ENCODE data around the gene CLPTM1.
"Not testable (repeated sequence)": the region's sequence is repeated elsewhere in the genome, so short reads cannot be mapped to it uniquely, and the experiment has no call there.

Gene CLPTM1

DNA sequence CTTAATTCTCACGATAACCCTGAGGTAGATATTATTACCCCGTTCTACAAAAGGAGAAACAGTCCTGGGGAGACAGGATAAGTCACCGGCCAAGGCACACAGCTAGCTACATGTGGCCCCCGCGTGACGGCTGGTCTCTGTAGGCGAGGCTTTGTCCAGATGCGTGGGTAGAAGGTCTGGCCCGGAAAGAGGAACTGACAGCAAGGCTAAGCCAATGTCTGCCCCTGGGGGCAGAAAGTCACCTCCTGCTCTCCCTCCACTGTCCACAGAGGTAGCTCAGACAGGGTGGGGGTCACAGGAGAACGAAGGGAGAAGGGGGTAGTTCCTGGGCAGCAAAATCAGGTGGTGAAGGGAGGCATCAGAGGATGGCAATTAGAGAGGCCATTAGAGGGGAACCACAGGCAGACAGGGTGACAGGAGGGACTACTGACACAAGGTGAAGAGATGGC, 11.4 kb upstream of the CLPTM1 start:
- no peak for DNase-seq (ENCODE audit: low read depth in 2 of 2)

- DNase-seq (ENCODE audit: low read depth in 2 of 2) = no peak
Observed at GRCh38 chr19:44947041-44947581, 8.1 kb upstream of the CLPTM1 start.

- DNase-seq (ENCODE audit: low read depth in 2 of 2) = no peak
Observed at GRCh38 chr19:44948237-44948636, 6.9 kb upstream of the CLPTM1 start.

GRCh38 chr19:44948763-44949374, 6.3 kb upstream of the CLPTM1 start:
- no peak for DNase-seq (ENCODE audit: low read depth in 2 of 2)

DNA sequence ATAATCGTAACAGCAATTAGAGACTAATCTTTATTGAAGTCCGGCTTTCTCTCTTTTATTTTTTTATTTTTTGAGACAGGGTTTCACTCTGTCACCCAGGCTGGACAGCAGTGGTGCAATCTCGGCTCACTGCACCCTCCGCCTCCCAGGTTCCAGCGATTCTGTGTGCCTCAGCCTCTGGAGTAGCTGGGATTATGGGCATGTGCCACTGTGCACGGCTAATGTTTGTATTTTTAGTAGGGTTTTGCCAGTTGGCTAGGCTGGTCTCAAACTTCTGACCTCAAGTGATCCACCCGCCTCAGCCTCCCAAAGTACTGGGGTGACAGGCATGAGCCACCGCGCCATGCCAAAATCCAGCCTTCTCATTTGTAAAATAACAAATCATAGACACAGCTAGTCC, 5.6 kb upstream of the CLPTM1 start:
- no peak for DNase-seq (ENCODE audit: low read depth in 2 of 2)

DNA sequence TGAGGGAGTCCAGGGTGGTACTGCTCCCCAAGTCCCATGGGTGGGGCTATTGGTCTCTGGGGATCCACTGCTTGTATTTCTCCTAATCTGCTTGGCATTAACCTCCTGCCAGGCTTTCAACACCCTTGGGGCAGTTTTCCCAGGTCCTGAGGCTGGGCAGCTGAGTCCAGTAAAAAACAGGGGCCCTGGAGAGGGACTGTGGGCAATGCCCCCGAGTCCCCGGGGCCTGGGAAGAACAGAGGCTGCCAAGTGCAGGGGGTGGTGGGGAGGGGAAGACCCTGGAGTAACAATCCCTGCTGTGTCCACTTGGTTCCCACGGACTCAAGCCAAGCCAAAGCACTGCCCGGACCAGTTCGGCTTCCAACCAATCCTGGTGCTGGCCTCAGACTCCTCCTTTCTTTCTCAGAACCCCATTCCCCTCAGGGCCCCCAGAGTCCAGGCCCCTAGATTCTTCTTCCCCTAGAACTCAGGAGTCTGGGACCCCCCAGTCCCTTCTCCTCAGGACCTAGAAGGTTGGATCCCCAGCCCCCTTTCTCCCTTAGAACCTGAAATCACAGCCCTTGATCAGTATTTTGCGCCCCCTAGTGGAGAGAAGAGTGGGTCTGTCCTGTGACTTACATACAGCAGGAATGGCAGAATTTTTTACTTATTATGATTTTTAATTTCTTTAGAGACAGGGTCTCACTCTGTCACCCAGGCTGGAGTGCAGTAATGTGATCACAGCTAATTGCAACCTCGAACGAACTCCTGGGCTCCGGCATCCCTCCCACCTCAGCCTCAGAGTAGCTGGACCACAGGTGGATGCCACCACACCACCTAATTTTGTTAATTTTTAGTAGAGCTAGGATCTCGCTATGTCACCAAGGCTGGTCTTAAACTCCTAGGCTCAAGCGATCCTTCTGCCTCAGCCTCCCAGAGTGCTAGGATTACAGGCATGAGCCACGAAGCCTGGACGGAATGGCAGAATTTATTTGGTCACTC, 3.7 kb upstream of the CLPTM1 start:
- peak; percentile 22 to 49 for DNase-seq (ENCODE audit: low read depth in 2 of 2)

DNA sequence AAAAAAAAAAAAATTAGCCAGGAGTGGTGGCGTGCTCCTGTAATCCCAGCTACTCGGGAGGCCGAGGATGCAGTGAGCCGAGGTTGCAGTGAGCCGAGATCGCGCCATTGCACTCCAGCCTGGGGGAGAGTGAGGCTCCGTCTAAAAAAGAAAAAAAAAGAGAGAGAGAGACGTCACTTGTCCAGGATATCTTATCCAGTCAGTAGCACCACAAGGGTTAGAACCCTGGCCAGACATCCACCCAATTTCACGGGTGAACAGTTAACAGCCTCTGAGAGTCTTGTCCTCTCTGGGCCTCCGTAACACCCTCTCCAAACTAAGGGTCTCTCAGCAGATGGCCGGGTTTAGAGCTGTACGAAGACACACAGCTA, 917 bp upstream of the CLPTM1 start:
- no peak for DNase-seq (ENCODE audit: low read depth in 2 of 2)

- DNase-seq (ENCODE audit: low read depth in 2 of 2) = no peak
Observed at GRCh38 chr19:44955505-44956439, 592 bp downstream of the CLPTM1 start.

DNA sequence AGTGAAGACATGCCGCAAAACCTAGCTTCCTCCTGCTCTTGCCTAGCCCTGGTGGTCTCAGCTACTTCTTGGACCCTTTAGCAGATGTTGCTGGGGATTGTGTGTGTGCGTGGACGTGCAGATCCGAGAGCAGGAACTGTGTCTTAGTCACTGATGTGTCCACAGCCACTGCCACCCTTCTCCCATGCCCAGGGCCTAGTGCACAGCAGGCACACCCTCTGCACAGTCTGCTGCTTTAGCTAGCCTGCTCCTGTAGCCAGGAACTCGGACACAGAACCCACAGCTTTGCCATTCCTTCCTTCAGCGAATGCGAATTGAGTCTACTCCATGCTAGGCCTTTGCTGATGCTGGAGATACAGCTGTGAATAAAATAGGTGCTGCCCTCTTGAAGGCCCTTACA, 2.3 kb downstream of the CLPTM1 start:
- DNase-seq (ENCODE audit: low read depth in 2 of 2) = no peak

DNA sequence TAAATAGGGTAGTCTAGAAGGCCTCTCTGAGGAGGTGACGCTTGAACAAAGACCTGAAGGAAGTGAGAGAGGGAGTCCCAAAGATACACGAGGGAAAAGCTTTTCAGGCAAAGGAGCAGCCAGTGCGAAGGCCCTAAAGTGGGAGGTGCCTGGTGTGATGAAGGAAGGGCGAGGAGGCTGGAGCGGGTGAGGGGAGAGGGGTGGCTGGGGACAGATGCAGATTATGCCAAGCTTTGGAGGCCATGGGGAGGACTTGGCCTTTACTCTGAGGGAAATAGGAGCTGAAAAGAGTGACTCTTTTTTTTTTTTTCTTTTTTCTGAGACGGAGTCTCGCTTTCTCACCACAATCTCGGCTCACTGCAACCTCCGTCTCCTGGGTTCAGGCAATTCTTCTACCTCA, 2.9 kb downstream of the CLPTM1 start:
- no peak for DNase-seq (ENCODE audit: low read depth in 2 of 2)

DNA sequence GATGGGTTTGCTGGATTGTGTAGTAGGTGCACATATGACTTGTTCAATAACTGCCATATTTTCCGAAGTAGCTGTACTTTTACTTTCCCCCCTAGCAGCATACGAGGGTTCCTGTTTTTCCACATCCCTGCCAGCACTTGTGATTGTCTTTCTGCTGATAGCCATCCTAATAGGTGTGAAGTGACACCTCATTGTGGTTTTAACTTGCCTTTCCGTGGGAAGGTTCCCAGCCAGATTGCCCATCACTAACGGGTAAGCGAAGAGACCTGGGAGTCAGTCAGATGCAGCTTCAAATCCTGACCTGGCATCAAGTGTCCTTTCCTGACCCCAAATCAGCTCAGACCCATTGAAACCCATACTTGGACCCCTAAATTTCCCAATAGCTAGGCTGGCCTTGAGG, 4.5 kb downstream of the CLPTM1 start:
- DNase-seq (ENCODE audit: low read depth in 2 of 2) = no peak

- DNase-seq (ENCODE audit: low read depth in 2 of 2) = no peak
Observed at GRCh38 chr19:44960906-44961728, 5.9 kb downstream of the CLPTM1 start.

DNA sequence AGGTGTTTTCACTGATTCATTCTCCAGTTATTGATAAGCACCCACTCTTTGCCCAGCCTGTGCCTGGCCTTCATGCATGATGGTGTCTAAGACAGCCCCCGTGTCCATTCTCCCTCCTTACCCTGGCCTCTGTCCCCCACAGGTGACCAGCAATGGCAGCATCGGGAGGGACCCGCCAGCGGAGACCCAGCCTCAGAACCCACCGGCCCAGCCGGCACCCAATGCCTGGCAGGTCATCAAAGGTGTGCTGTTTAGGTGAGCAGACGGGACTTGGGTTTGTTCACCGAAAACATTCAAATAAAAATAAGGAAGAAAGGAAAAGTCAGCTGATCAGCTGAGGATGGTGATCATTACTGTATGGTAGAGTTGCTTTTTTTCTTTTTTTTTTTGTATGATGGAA, 6.6 kb downstream of the CLPTM1 start:
- DNase-seq (ENCODE audit: low read depth in 2 of 2) = no peak

GRCh38 chr19:44968118-44968517, 12.9 kb downstream of the CLPTM1 start:
- DNase-seq (ENCODE audit: low read depth in 2 of 2) = no peak

GRCh38 chr19:44968670-44969069, 13.5 kb downstream of the CLPTM1 start:
- DNase-seq (ENCODE audit: low read depth in 2 of 2) = no peak

DNA sequence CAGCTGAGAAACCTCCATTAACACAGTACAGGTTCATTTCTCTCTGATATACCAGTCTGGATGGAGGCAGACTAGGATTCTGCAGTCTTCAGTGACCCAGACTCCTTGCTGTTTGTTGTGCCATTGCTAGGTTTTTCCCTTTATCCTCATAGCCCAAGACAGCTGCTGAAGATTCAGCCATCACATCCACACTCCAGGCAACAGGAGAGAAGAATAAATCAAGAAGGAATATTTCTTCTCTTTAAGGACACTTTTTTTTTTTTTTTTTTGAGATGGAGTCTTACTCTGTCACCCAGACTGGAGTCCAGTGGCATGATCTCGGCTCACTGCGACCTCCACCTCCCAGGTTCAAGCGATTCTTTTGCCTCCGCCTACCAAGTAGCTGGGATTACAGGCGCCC, 14.3 kb downstream of the CLPTM1 start:
- no peak for DNase-seq (ENCODE audit: low read depth in 2 of 2)

DNA sequence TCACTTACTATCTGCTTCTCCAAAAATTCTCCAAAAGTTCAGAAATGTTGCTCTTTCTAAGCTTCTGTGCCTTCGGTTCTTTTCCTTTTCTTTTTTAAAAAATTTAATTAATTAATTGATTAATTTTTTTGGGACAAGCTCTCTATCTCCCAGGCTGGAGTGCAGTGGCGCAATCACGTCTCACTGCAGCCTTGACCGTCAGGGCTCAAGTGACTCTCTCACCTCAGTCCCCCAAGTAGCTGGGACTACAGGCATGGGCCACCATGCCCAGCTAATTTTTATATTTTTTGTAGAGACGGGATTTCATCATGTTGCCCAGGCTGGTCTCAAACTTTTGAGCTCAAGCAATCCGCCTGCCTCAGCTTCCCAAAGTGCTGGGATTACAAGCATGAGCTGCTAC, 16.3 kb downstream of the CLPTM1 start:
- DNase-seq (ENCODE audit: low read depth in 2 of 2) = not testable (repeated sequence)

DNA sequence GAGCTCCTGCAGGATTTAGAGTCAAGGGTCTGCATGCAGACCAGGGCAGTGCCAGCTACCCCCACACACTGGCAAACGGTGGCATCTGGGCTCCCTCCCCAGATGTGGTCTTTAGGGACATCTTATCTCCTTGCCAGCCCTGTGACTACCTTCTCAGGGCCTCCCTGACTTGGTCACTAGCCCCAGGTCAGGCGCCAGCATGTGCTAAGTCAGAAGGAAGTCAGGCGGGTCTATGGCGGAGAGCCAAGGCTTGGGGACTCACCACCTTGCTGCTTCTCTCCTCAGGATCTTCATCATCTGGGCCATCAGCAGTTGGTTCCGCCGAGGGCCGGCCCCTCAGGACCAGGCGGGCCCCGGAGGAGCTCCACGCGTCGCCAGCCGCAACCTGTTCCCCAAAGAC, 17.6 kb downstream of the CLPTM1 start:
- DNase-seq (ENCODE audit: low read depth in 2 of 2) = no peak

- no peak for DNase-seq (ENCODE audit: low read depth in 2 of 2)
Observed at GRCh38 chr19:44973982-44974735, 19.0 kb downstream of the CLPTM1 start.

DNA sequence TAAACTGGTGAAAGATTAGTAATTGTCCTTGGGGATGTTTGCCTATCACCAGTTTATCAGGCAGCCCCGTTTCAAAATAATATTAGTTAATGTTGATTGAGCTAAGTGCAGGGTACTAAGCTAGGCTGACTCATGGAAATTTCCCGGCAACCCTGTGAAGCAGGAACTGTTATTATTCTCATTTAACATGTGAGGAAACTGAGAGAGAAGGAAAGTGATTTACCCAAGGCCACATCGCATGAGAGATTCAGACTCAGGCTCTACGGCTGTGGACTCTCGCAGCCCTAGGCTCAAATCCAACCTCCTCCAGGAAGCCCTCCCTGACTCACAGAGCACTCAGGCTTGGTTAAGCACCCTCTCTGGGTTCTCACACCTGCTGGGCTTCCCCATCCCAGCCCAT, 19.7 kb downstream of the CLPTM1 start:
- no peak for DNase-seq (ENCODE audit: low read depth in 2 of 2)
